OCI-LY7 (cell line): Measurements from ENCODE around the gene COPB2. TPM values are rescaled to one million over a fixed set of nuclear protein-coding genes. Genes with fewer than 3 reads are reported as not detected.

ENCODE experiments used
- BruUV-seq: library from RNA; stranded (reverse); fragments of 400-500 nt; replicated peaks from 2 replicates; lab custom pipeline; 2021; lab: Mats Ljungman, UMichigan
- CTCF ChIA-PET: fragments of 300-600 bp; sonication (Branson Sonifier 250); formaldehyde crosslinking; loops from one replicate; lab custom pipeline; 2022; ENCODE audit warnings: antibody characterized with exemption; ENCODE audit not compliant: unreplicated experiment; lab: Charles Lee
- POLR2A ChIA-PET: fragments of 300-600 bp; sonication (Branson Sonifier 250); formaldehyde crosslinking; loops from one replicate; lab custom pipeline; 2022; ENCODE audit warnings: antibody characterized with exemption; lab: Charles Lee
- DNase-seq: peaks from one replicate; pipeline ENCODE4 v3.0.0-alpha.2; 2015; ENCODE audit warnings: low spot score
- H2AFZ ChIP-seq: fragments of 200-600 bp; sonication (generic), shearing (Covaris generic); 2 replicates; pipeline ENCODE4 v1.6.1; 2014; ENCODE audit warnings: mild to moderate bottlenecking, antibody characterized with exemption, low read length, moderate library complexity
- H3K27ac ChIP-seq: fragments of 200-600 bp; sonication (generic); 2 replicates; pipeline ENCODE4 v1.5.1; 2014; ENCODE audit warnings: mixed run types, low read depth, mild to moderate bottlenecking, moderate library complexity, low read length, inconsistent platforms; ENCODE audit not compliant: poor library complexity, severe bottlenecking
- H3K36me3 ChIP-seq: fragments of 200-600 bp; sonication (generic); 2 replicates; pipeline ENCODE4 v1.6.1; 2014; ENCODE audit warnings: mild to moderate bottlenecking, antibody characterized with exemption, low read length, moderate library complexity, mixed read lengths; ENCODE audit not compliant: insufficient read depth
- H3K4me1 ChIP-seq: fragments of 200-600 bp; sonication (generic); 2 replicates; pipeline ENCODE4 v1.5.1; 2014; ENCODE audit warnings: mild to moderate bottlenecking, low read length; ENCODE audit not compliant: insufficient read depth, poor library complexity, severe bottlenecking
- H3K4me2 ChIP-seq: fragments of 200-600 bp; sonication (generic); 2 replicates; pipeline ENCODE4 v1.6.1; 2014; ENCODE audit warnings: mild to moderate bottlenecking, low read length
- H3K4me3 ChIP-seq: fragments of 200-600 bp; sonication (generic); 2 replicates; pipeline ENCODE4 v1.5.1; 2014; ENCODE audit warnings: mild to moderate bottlenecking, low read depth, low read length; ENCODE audit not compliant: poor library complexity, severe bottlenecking
- H3K79me2 ChIP-seq: fragments of 200-600 bp; sonication (generic); 2 replicates; pipeline ENCODE4 v1.6.1; 2016; ENCODE audit warnings: low read depth, mild to moderate bottlenecking, low read length, moderate library complexity, mixed read lengths; ENCODE audit not compliant: insufficient read depth
- H3K9me2 ChIP-seq: fragments of 200-600 bp; sonication (generic); 2 replicates; pipeline ENCODE4 v1.6.1; 2016; ENCODE audit warnings: mild to moderate bottlenecking, low read length, mixed read lengths; ENCODE audit not compliant: insufficient read depth
- H3K9me3 ChIP-seq: fragments of 200-600 bp; sonication (generic); 2 replicates; pipeline ENCODE4 v1.6.1; 2014; ENCODE audit warnings: mild to moderate bottlenecking, mixed run types, low read length, mixed read lengths
- H4K20me1 ChIP-seq: fragments of 200-600 bp; sonication (generic); 2 replicates; pipeline ENCODE4 v1.6.1; 2014; ENCODE audit warnings: mild to moderate bottlenecking, antibody characterized with exemption, low read length, moderate library complexity, mixed read lengths; ENCODE audit not compliant: insufficient read depth
- CTCF ChIP-seq: fragments of 200-600 bp; sonication (generic); conservative IDR thresholded peaks from 2 replicates; pipeline ENCODE4 v1.5.1; 2014; ENCODE audit warnings: mild to moderate bottlenecking, antibody characterized with exemption, low read length, moderate library complexity, mixed read lengths
- EZH2phosphoT487 ChIP-seq: fragments of 200-600 bp; sonication (generic); IDR thresholded peaks from 2 replicates; pipeline ENCODE4 v1.6.1; 2018; ENCODE audit warnings: low read depth, borderline replicate concordance, mild to moderate bottlenecking, mixed run types, antibody characterized with exemption, low read length, moderate library complexity, mixed read lengths
- intact Hi-C: fragments of 100-400 bp; cut with micrococcal nuclease; formaldehyde crosslinking; loops from one replicate; pipeline ENCODE4 v1.10.0; 2022; ENCODE audit not compliant: unreplicated experiment
- total RNA-seq, 2 experiments: library from RNA; depleted of rRNA in 1 of 2; stranded (reverse); fragments of >200 nt in 1 of 2; shearing (Covaris generic) in 1 of 2; gene quantifications; 2 replicates each; pipeline ENCODE4 v1.2.3, GENCODE V29; 2014 to 2022

Gene COPB2
- total RNA-seq, 2 experiments from 2014 or later = 67.9 to 106 TPM

GRCh38 chr3:139323146-139323545 lies 66.3 kb downstream of the COPB2 start:
- H2AFZ ChIP-seq = no peak overlapping the region
- CTCF ChIA-PET = no interaction called here
- POLR2A ChIA-PET = no interaction called here
- no peak overlapping the region for H3K4me2 ChIP-seq
- H3K4me3 ChIP-seq = no peak overlapping the region
- no peaks in the 10 kb centered on the region for H3K9me3 ChIP-seq
- BruUV-seq = no TSS peak
- TF ChIP-seq CTCF (no peak), EZH2phosphoT487 (no peak)
- no peaks in the 10 kb centered on the region for H3K9me2 ChIP-seq
- no peak overlapping the region for H3K27ac ChIP-seq
- no peak for DNase-seq
- no peaks in the 10 kb centered on the region for H3K36me3 ChIP-seq
- H4K20me1 ChIP-seq = no peaks in the 10 kb centered on the region
- intact Hi-C loops = no loop called here
- H3K79me2 ChIP-seq = no peaks in the 10 kb centered on the region
- H3K4me1 ChIP-seq = no peaks in the 10 kb centered on the region

GRCh38 chr3:139322346-139322745 lies 67.1 kb downstream of the COPB2 start:
- no peaks in the 10 kb centered on the region for H3K9me3 ChIP-seq
- no peak overlapping the region for H3K27ac ChIP-seq
- no peaks in the 10 kb centered on the region for H3K9me2 ChIP-seq
- no peaks in the 10 kb centered on the region for H3K79me2 ChIP-seq
- ChIA-PET CTCF (no interaction called here), POLR2A (no interaction called here)
- TF ChIP-seq CTCF (no peak), EZH2phosphoT487 (no peak)
- intact Hi-C loops = no loop called here
- no peaks in the 10 kb centered on the region for H3K4me1 ChIP-seq
- no TSS peak for BruUV-seq
- no peaks in the 10 kb centered on the region for H4K20me1 ChIP-seq
- no peak overlapping the region for H3K4me3 ChIP-seq
- H2AFZ ChIP-seq = no peak overlapping the region
- no peak for DNase-seq
- no peaks in the 10 kb centered on the region for H3K36me3 ChIP-seq
- no peak overlapping the region for H3K4me2 ChIP-seq

DNA sequence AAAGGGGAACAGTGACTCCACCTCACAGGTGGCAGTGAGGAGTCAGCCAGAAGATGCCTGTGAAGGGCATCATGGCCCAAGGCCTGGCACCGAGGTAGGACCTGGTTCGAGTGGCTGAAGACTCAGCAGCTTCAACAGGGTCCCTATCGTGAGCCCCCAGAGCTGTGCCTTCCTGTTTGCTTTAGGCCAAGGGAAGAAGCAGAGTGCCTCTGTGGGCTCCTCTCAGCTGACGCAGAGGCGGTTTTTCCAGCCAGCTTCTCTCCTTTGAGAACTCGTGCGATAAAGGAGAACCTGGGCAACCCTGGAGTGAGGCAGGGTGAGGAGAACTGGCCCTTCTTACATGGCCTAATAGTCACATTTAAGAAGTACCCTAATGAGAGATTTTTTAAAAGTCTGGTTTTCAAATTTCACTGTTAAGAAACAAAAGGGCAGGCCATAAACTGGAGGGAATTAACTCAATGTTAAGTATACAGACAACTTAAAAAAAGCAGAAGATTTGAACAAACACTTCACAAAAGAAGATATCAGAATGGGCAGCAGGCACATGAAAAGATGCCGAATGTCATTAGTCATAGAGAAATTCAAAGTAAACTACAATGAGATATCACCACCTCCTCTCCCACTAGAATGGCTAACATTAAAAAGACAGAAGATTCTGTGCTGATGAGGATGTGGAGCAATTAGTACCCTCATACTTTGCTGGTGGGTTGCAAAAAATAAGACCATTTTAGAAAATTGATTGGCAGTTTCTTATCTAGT lies 68.7 kb downstream of the COPB2 start:
- ChIA-PET CTCF (no interaction called here), POLR2A (no interaction called here)
- Histone ChIP-seq H4K20me1 (no peaks in the 10 kb centered on the region), H3K79me2 (no peaks in the 10 kb centered on the region), H3K4me1 (no peaks in the 10 kb centered on the region), H3K27ac (no peak overlapping the region), H2AFZ (no peak overlapping the region), H3K4me3 (no peak overlapping the region), H3K9me3 (no peaks in the 10 kb centered on the region), H3K4me2 (no peak overlapping the region), H3K36me3 (no peaks in the 10 kb centered on the region), H3K9me2 (no peaks in the 10 kb centered on the region)
- no TSS peak for BruUV-seq
- intact Hi-C loops = no loop called here
- TF ChIP-seq EZH2phosphoT487 (no peak), CTCF (no peak)
- no peak for DNase-seq
